Posterior cingulate gyrus (tissue), 11 donors: ENCODE measurements around the gene TGFBR2.
"Not testable (repeated sequence)": the region's sequence is repeated elsewhere in the genome, so short reads cannot be mapped to it uniquely, and the experiment has no call there.

Source experiments
- DNase-seq, 10 donors: peaks; one replicate each; pipeline versions ENCODE4 v3.0.0 to v3.0.0-alpha.2; 2020 to 2021; ENCODE audit warnings: mixed read lengths in 3 of 10
- intact Hi-C: fragments of 100-400 bp; cut with DNase I; formaldehyde crosslinking; loops from one replicate; pipeline ENCODE4 v1.15.1; 2023

TGFBR2 gene

DNA sequence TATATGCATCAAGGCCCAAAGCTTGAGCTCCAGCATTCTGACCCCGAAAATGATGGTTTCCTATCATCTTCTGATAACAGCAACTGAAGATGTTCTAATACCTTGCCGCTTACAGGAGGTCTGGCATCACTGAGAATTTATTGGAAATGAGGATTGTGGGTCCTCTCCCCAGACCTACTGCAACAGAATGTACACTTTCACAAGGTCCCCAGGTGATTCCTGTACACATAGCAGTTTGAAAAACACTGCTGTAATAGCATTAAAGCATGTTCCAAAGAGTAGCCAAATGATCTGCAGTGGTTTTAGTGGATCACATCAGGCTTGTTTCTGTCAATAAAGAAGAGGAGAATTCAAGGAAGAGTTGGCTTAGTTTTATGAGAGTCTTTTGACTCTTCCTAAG, 11.3 kb downstream of the TGFBR2 start:
- no peak for DNase-seq
- intact Hi-C loops: no loop called here

DNA sequence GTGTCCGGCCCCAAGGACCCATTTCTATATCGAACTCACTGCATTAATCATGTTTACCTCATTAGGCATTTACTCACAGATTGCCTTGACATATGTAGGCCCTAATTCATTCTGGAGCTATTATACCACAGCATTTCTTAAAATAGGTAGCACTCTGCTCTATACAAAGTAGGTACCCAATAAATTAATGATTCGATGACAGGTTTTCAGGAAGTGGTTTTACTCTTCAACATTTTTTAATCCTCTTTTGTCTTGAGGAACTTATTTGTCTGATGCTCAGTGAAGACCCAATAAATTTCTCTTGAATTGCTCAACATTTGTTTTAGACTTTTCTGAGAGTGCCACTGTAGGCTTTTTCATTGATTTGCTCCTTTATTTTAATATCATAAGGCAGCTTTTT, 12.1 kb downstream of the TGFBR2 start:
- DNase-seq: no peak
- intact Hi-C loops: no loop called here

DNA sequence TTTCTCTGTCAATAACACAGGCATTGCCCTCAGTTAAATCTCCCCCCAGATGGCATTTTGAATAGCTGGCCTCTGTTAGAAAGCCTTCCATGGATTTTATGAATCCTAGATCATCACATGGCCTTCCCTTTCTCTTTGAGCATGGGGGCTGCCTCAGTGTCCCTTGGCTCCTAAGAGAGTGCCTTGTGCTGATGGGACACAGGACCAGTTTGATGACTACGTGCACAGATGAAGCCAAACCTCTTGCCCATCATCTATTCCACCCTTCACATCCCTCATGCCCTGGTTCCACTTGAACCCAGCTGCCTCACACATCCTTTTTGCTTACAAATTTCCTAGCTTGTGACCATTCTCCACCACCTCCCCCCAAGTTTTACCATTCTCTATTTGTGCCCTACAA, 12.9 kb downstream of the TGFBR2 start:
- intact Hi-C loops: no loop called here

DNA sequence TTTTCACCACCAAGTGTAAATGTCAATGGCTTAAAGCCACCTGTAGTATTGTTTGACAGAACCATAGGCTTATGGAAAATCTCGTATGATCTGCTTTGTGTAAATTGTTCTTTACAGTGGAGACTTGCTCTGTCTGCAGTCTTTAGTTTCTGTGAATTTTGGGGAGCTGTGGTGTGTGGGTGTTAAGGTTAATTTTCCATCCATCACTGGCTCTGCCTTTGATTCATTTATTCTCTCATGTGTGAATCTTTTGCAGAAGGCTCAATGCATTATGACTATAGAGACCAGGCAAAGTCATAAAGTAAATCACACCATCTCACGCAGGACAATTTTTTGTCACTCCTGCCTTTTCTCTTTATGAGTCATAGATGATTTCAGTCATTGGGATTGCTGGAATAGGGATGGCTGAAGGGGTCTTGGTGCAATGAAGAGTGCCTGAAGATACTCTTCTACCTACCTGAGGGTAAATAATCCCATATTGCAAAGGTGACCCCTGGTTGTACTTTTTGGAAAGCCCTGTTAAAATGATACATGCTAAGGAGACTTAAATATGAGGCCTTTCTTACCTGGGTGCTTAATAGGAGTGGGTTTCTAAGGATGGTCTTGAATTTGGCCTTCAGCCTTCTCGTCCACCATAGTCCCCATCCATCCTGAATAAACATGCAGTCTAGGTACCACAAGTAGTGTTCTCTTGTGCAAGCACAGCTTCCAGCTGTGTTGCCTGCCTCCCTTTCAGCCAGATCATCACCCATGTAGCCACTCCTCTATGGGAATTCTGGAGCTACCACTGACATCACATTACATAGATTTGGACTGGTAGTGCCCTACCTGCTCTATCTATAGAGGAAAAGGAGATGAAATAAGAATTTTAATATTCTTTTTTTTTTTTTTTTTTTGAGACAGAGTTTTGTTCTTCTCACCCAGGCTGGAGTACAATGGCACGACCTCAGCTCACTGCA, 14.3 kb downstream of the TGFBR2 start:
- intact Hi-C loops: no loop called here

More for the DNA sequence above, 12.9 kb downstream of the TGFBR2 start:
- no peak for DNase-seq

DNA sequence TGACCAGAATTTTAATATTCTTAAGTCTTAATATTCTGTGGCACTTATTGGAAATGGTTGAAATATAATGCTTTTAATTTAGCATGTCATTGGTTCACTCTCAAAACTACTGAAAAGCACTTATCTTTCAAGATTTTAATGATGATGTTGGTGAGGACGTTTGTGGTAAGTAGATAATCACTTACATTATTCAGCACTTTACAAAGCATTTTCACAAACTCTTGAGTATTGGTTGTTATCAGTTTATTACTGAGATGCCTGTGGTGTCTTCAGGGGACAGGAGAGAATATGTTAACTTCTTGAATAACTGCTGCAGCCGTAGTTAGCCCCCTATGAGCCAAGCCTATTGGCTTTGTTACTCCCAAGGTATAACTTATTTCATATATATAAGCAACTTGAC, 15.2 kb downstream of the TGFBR2 start:
- DNase-seq: no peak
- intact Hi-C loops: no loop called here

More for the DNA sequence above, 14.3 kb downstream of the TGFBR2 start:
- DNase-seq: no peak

DNA sequence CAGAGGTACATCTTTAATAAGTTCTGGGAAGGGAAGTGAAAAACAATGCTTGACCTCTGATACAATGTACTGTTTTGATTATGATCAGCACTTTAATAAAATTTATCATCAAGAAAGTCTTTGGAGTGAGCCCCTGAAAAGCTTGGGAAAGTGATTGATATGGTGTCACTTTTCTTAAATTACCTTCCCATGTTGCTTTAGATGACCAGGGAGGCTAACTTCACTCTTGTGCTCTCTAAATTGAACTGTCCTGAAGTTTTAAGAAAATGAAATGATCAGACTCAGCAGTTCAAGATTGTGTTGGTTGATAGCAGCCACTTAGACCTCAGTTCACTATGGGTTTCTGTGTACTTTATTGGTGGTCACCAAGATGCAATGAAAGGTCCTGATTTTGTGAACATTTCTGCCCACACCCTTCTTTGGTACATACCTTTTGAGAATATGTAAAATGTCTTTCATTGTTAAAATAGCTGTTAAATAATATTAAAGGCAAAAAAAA, 15.7 kb downstream of the TGFBR2 start:
- no peak for DNase-seq
- intact Hi-C loops: no loop called here

DNA sequence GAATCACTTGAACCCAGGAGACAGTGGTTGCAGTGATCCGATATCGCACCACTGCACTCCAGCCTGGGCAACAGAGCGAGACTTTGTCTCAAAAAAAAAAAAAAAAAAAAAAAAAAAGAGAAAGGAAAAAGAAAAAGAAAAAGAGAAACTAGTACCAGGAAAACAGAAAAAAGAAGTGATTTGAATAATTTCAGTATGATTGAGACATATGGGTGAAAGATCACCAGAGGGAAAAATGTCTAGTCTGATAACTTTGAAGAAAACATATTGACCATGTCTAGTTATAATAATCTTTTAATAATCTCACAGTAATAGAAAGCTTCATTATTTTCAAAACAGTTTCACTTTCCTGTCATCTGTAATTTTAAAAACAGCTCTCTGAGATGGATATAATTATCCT, 16.4 kb downstream of the TGFBR2 start:
- intact Hi-C loops: no loop called here
- no peak for DNase-seq

DNA sequence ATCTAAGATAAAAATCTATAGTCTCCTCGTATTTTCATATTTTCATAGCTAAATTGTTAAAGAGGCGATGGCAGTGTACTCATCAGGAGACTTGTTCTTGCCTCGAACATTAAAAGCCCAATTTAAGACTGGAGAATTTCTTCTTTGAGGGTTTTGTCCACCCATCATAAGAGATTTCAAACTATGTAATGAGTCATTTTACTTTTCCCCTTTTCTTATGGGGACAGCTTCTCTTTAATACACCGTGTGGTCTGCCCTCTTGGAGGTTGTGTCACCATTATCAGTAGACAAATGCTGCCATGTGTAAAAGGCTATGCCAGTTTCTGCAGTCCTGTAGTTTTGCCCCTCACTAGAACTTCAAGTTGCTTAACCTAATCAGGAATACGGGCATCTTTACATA, 16.9 kb downstream of the TGFBR2 start:
- DNase-seq: no peak
- intact Hi-C loops: no loop called here

DNA sequence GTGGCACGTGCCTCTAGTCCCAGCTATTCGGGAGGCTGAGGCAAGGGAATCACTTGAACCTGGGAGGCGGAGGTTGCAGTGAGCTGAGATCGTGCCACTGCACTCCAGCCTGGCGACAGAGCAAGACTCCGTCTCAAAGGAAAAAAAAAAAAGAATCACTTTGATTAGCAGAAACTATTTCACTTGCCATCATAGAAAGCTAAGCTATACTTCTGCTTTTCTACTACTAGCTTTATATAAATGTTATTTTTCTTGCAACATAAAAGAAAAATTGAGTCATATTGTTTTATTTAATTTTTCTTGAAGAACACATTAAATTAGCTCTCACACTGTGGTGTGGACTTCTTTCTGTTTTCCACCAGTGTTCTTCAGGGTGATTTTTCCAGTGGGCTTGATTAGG, 18.1 kb downstream of the TGFBR2 start:
- intact Hi-C loops, DNase-seq: not testable (repeated sequence)

DNA sequence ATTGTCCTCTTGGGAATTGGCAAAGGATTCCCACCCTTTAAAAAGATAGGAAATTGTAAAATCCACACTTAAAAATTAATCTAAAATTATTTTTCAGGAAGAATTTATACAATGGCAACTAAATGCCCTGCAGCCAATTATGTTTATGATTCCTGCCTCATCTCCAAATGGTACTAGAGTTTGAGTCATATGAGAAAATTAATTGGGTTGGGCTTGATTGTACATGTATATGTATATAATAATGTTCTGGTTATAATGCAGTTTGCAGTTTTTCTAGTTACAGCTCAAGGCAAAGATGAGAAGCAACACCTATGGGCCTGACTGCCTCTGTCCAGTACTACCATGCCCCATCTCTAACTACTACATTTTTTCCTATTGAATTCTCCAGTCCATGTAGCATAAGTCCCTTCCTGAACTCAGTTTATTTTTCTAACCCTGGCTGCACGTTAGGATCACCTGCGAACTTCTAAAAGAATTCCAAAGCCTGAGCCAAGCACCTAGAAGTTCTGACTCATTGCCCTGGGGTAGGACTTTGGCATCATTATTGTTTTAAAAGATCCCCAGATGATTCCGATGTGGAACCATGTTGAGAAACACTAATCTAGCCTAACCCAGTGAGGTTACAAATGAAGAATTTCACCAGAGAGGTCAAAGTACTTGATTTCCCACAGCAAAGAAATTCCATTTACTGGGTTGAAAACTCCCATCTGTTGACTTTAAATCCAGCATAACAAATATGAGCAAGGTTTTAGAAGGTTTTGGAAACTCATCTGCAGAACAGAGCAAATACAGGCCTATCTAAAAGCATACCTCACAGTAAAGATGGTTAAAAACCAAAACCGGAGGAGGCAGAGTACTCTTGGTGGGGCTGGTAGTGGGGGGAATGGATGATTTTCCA, 19.4 kb downstream of the TGFBR2 start:
- intact Hi-C loops: no loop called here
- no peak for DNase-seq

DNA sequence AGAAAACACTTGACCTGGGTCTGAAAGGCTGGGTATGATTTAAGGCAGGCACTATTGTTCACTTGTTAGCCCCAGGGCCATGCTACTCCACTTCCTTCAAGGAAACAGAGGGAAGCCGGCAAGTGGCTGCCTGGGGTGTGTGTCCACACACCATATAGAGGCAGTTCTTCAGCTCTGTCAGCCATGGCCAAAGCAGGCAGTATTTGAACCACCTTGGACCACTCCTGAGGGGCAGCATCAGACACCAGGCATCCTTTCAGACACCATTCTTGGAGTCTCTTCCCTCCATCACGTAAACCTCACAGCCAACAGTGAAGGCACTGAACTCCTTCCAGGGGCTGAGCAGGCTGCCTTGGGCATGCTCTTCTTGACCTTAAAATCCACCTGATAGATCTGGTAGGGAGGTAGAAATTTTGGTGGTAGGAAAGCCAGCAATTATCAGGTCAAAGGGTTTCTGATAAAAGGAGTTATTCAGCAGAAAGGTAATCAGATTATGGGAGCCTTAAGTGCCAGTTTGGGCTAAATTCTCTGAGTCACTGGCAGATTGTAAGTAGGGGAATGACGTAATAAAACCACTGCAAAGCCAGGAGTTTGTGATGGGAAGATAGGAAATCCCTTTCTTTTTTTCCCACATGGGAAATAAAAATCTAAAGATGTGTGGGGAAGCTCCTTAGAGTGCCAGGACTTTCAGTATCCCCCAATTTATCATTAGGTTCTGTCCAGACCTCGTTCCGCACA, 20.2 kb downstream of the TGFBR2 start:
- intact Hi-C loops: no loop called here
- no peak for DNase-seq

DNA sequence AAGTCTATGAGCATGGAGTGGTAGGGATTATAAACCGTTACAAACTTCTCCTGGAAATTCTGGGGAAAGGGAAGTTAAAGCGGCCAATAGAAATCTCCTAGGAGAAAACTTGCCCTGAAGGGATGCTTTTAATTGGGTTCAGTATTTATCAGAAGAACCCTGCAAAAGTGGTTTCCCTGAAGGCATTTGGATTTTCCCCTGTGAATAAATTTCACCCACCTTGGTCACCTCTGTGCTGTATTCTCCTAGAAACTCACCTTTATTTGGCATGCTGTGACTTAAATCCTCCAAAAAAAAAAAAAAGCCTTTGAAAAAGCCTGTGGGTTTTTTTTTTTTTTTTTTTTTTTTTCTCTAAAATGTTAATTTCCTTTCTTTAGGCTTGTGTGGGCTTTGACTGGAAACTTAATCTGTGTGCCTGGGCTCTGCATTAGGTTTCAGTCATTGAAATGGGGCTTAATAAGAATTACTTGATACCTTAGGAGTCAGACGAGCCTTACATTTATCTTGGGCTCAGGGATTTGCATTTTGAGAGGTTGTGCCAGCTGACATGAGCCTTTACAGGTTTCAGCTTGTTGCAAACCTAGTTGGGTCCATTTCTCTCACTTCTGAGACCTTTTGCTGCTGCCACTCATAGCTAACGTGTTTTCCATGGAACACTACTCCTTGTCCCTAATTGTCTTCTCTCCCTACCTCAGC, 22.0 kb downstream of the TGFBR2 start:
- no peak for DNase-seq
- intact Hi-C loops: no loop called here

DNA sequence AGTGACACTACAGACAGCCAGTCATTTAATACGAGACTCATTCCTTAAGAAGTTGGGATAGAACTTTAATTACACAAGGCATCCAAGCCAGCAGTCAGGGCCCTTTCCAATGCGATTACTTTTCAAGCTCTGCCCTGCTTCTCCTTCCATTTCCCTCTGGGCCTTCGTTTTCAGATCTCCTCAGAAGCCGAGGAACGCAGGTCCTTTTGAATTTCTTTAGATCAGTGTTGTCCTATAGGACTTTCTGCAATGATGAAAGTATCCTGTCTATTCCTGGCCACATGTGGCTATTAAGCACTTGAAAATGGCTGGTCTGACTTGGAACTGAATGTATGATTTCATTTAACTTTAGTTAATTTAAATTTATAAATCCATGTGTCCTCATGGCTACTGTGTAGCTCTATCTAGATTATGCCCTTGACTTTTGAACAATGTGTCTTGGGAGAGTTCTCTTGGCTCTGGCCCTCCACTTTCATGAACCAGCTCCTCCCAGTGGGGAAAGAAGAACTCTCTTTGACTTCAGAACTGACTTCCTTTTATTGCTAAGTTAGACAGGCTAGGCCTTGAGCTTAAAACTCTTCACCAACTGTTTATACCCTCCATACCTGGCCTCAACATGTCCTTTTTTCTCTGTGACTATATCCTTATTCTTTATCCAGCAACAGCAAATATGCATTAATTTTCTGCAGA, 22.6 kb downstream of the TGFBR2 start:
- DNase-seq: no peak
- intact Hi-C loops: no loop called here

DNA sequence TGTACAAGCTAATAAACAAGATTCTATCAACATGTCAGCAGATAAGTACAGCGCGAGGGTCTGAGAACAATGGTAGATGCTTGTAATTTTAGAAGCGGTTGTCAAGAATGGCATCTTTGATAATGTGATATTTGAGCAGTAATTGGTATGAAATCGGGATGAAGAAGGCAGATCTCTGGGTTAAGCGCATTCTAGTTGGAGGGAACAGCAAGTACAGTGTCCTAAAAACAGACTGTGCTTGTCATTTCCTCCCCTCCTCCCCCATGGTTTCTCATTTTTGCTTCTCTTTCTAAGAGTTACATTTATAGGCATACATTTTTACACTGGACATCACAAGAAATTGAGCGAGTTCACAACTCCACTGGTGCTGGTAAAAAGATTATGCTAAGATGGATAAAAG, 23.3 kb downstream of the TGFBR2 start:
- intact Hi-C loops: no loop called here
- no peak for DNase-seq

DNA sequence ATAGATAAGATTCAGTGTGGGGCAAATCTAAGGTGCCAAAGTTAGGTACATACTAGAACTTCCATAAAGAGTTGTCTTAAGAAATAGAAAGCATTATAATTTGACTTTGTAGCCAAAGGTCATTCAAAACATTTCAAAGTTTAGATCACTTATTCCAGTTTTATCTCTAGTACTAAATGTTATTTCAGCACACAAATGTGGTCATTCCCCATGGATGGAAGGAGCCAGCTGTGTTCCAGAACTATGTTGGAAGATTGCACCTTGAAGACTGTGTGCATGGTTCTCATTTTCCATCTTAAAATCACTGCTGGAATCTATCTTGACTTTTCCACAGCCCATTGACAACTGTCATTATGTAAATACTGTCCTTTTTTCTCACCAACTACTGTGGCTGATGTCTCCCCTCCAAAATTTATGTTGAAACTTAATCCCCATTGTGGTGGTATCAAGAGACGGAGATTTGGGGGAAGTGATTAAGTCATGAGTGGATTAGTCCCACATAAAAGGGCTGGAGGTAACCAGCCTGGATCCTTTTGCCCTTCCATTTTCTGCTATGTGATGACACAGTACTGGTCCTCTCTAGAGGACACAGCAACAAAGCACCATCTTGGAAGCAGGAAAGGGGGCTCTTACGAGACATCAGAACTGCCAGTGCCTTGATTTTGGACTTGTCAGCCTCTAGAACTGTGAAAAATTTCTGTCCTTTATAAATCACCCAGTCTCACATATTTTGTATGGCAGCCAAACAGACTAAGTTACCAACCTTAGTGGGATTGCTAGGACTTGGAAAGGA, 24.0 kb downstream of the TGFBR2 start:
- intact Hi-C loops: no loop called here
- DNase-seq: no peak

DNA sequence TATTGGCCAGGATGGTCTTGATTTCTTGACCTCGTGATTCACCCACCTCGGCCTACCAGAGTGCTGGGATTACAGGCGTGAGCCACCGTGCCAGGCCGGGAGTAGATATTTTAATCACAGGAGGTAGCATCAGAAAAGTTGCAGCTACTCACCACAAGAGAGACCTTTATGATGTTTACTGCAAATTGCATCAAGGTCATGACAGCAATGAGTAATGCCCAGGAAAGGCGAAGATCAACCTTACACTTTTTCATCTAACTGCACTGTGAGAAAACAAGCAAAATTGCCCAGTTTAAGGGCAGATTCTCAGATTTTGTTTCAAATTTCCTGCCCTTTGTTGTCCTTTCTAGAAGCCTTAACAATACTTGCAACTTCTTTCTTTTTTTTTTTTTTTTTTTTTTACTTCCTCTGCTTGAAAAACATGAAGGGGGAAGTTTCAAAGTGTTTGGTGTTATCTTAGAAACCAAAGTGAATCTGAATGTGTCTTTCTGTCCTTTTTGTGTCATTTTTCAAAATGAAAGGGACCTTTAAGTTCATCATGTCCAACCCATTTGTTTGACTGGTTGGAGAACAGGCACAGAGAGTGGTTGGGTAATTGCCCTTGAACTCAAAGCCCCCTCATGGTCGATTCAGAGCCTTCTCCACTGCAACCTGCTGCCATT, 25.0 kb downstream of the TGFBR2 start:
- DNase-seq: no peak
- intact Hi-C loops: no loop called here

DNA sequence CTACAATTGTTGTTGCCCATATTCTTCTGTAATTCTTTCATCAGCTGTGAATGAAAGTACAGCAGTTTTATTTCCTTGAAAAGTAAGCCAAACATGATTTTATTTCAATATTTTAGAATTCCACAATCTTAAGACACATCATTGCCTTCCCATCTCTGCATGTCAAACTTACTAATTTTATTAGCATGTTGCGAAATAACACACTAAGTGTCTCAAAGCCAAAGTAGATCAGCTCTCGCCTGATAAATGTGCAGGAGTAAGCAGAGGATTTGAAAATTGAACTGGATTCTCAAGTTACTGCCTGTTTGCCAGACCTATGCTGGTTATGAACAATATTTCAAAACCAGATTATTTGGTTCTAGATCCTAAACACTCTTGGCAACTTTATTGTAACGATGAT, 25.7 kb downstream of the TGFBR2 start:
- DNase-seq: no peak
- intact Hi-C loops: no loop called here

DNA sequence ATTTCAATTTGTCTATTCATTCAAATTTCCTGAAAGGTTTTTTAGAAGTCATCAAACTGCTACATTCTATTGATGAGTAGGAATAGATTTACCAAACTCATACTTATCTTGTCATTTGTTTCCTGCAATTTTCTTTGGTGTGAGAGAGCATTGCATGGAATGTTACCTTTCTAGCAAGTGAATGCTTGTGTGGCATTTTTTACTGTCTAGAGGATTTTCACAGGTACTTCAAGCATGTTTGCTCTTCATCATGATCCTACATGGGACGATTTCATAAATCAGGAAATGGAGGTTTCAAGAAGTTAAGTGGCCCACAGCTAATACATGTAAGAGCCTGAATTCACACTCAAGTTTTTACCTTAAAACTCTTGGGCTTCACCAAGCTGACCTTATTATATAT, 26.1 kb downstream of the TGFBR2 start:
- no peak for DNase-seq
- intact Hi-C loops: no loop called here
